Smooth muscle cell (in vitro differentiated cells): ENCODE measurements around the gene GBX1. TPM values are rescaled to one million over a fixed set of nuclear protein-coding genes. Genes with fewer than 3 reads are reported as not detected.

Experiments used
- DNase-seq: peaks from one replicate; lab custom pipeline; 2025; ENCODE audit not compliant: unreplicated experiment; lab: John Stamatoyannopoulos, UW
- H2AFZ ChIP-seq: fragments of 200-600 bp; sonication (generic); 2 replicates; pipeline ENCODE4 v1.6.0; 2016; ENCODE audit warnings: antibody characterized with exemption, low read depth, mild to moderate bottlenecking
- H3F3A ChIP-seq: fragments of 200-600 bp; sonication (generic); 2 replicates; pipeline ENCODE4 v1.6.0; 2017; ENCODE audit warnings: antibody characterized with exemption, low read depth
- H3K27ac ChIP-seq: fragments of 200-600 bp; sonication (generic); 2 replicates; pipeline ENCODE4 v1.5.1; 2016; ENCODE audit warnings: low read depth, mild to moderate bottlenecking
- H3K27me3 ChIP-seq: fragments of 200-600 bp; sonication (generic); 2 replicates; pipeline ENCODE4 v1.6.1; 2016; ENCODE audit warnings: low read depth, mild to moderate bottlenecking
- H3K36me3 ChIP-seq: fragments of 200-600 bp; sonication (generic); 2 replicates; pipeline ENCODE4 v1.5.1; 2016; ENCODE audit warnings: low read depth
- H3K4me1 ChIP-seq: fragments of 200-600 bp; sonication (generic); 2 replicates; pipeline ENCODE4 v1.5.1; 2016; ENCODE audit warnings: low read depth
- H3K4me2 ChIP-seq: fragments of 200-600 bp; sonication (generic); 2 replicates; pipeline ENCODE4 v1.6.0; 2016; ENCODE audit warnings: mild to moderate bottlenecking
- H3K4me3 ChIP-seq: fragments of 200-600 bp; sonication (generic); 2 replicates; pipeline ENCODE4 v1.5.1; 2016; ENCODE audit warnings: mild to moderate bottlenecking
- H3K79me2 ChIP-seq: fragments of 200-600 bp; sonication (generic); 2 replicates; pipeline ENCODE4 v1.6.0; 2016; ENCODE audit warnings: low read depth, mild to moderate bottlenecking
- H3K9ac ChIP-seq: fragments of 200-600 bp; sonication (generic); 2 replicates; pipeline ENCODE4 v1.6.0; 2016; ENCODE audit warnings: low read depth
- H3K9me3 ChIP-seq: fragments of 200-600 bp; sonication (generic); replicated peaks from 2 replicates; pipeline ENCODE4 v1.5.1; 2016; ENCODE audit warnings: low read depth
- H4K20me1 ChIP-seq: fragments of 200-600 bp; sonication (generic); 2 replicates; pipeline ENCODE4 v1.6.0; 2016; ENCODE audit warnings: low read depth
- CTCF ChIP-seq: fragments of 200-600 bp; sonication (generic); IDR thresholded peaks from 2 replicates; pipeline ENCODE4 v1.5.1; 2017; ENCODE audit warnings: borderline replicate concordance, mild to moderate bottlenecking, antibody characterized with exemption; ENCODE audit not compliant: insufficient read depth, poor library complexity, severe bottlenecking
- WGBS: methylation state at CpG from one replicate; pipeline ENCODE4 v1.1.7; 2016; ENCODE audit warnings: low lambda C conversion rate; 5-methylcytosine and 5-hydroxymethylcytosine counted together
- polyA plus RNA-seq: library from polyadenylated mRNA; unstranded; fragments of >200 nt; fragmentation: Nextera tagmentation; extraction: Ambion mirVana; gene quantifications from 2 replicates; pipeline ENCODE4 v1.2.1, GENCODE V29; 2016
- total RNA-seq: library from RNA; depleted of rRNA; stranded (reverse); fragments of >200 nt; gene quantifications from 2 replicates; pipeline ENCODE4 v1.2.3, GENCODE V29; 2014

GBX1 gene
- total and polyA plus RNA-seq, 2 experiments from 2014 or later, result not detected

- H4K20me1 ChIP-seq, result no peaks in the 10 kb centered on the region
- H3K27me3 ChIP-seq, result peaks cover 16% of the 10 kb centered on the region
- no peak for DNase-seq
- no peak overlapping the region for H3K4me2 ChIP-seq
- no peak overlapping the region for H3K4me3 ChIP-seq
- no peaks in the 10 kb centered on the region for H3K9me3 ChIP-seq
- 88% methylated on average over 3 of the region's 3 CpGs for WGBS
- TF ChIP-seq CTCF, result no peak
- no peaks in the 10 kb centered on the region for H3K79me2 ChIP-seq
- H3K9ac ChIP-seq, result no peak overlapping the region
- H3K36me3 ChIP-seq, result no peaks in the 10 kb centered on the region
- no peaks in the 10 kb centered on the region for H3F3A ChIP-seq
- H3K27ac ChIP-seq, result no peak overlapping the region
- H3K4me1 ChIP-seq, result no peaks in the 10 kb centered on the region
- no peak overlapping the region for H2AFZ ChIP-seq
These were observed 33.9 kb upstream of the GBX1 start for GRCh38 chr7:151201344-151201743.

GRCh38 chr7:151198945-151199848, 31.7 kb upstream of the GBX1 start:
- TF ChIP-seq CTCF, result no peak
- Histone ChIP-seq H4K20me1 (no peaks in the 10 kb centered on the region), H3K9ac (no peak overlapping the region), H3F3A (no peaks in the 10 kb centered on the region), H3K79me2 (no peaks in the 10 kb centered on the region), H3K4me2 (no peak overlapping the region), H3K4me3 (no peak overlapping the region), H3K36me3 (no peaks in the 10 kb centered on the region), H3K27ac (no peak overlapping the region), H2AFZ (no peak overlapping the region), H3K9me3 (no peaks in the 10 kb centered on the region), H3K4me1 (no peaks in the 10 kb centered on the region), H3K27me3 (peaks cover 30% of the 10 kb centered on the region)
- WGBS, result 84% methylated on average over 25 of the region's 30 CpGs
- DNase-seq, result no peak

- DNase-seq, result no peak
- H3K4me2 ChIP-seq, result no peak overlapping the region
- no peaks in the 10 kb centered on the region for H3K9me3 ChIP-seq
- no peaks in the 10 kb centered on the region for H3K36me3 ChIP-seq
- no peak for TF ChIP-seq CTCF
- H3K27ac ChIP-seq, result no peak overlapping the region
- H3K4me1 ChIP-seq, result no peaks in the 10 kb centered on the region
- no peaks in the 10 kb centered on the region for H4K20me1 ChIP-seq
- peaks cover 24% of the 10 kb centered on the region for H3K27me3 ChIP-seq
- H2AFZ ChIP-seq, result no peak overlapping the region
- no peaks in the 10 kb centered on the region for H3K79me2 ChIP-seq
- H3F3A ChIP-seq, result no peaks in the 10 kb centered on the region
- H3K4me3 ChIP-seq, result no peak overlapping the region
- no peak overlapping the region for H3K9ac ChIP-seq
These were observed 30.4 kb upstream of the GBX1 start for GRCh38 chr7:151197932-151198331.
